OCI-LY1 (cell line): ENCODE results near the gene UBR2.
"Not testable (repeated sequence)": the region's sequence is repeated elsewhere in the genome, so short reads cannot be mapped to it uniquely, and the experiment has no call there.

Source experiments
- H2AFZ ChIP-seq: fragments of 200-600 bp; sonication (generic), shearing (Covaris generic); 2 replicates; pipeline ENCODE4 v1.6.0; 2014; ENCODE audit warnings: antibody characterized with exemption, mild to moderate bottlenecking, low read length
- H3F3A ChIP-seq: fragments of 200-600 bp; sonication (generic), shearing (Covaris generic); 2 replicates; pipeline ENCODE4 v1.6.0; 2014; ENCODE audit warnings: mild to moderate bottlenecking, antibody characterized with exemption, low read length, moderate library complexity; ENCODE audit not compliant: insufficient read depth
- H3K27ac ChIP-seq: fragments of 200-600 bp; sonication (generic); 2 replicates; pipeline ENCODE4 v1.5.1; 2014; ENCODE audit warnings: low read length, mixed run types, mild to moderate bottlenecking, low read depth; ENCODE audit not compliant: poor library complexity, severe bottlenecking
- H3K27me3 ChIP-seq: fragments of 200-600 bp; sonication (generic); 2 replicates; pipeline ENCODE4 v1.6.0; 2014; ENCODE audit warnings: antibody characterized with exemption, mild to moderate bottlenecking, low read length, moderate library complexity; ENCODE audit not compliant: insufficient read depth
- H3K36me3 ChIP-seq: fragments of 200-600 bp; sonication (generic); 2 replicates; pipeline ENCODE4 v1.6.1; 2014; ENCODE audit warnings: mild to moderate bottlenecking, antibody characterized with exemption, low read length, moderate library complexity, mixed read lengths; ENCODE audit not compliant: insufficient read depth
- H3K4me1 ChIP-seq: fragments of 200-600 bp; sonication (generic); 2 replicates; pipeline ENCODE4 v1.5.1; 2014; ENCODE audit warnings: mild to moderate bottlenecking, low read length, moderate library complexity; ENCODE audit not compliant: insufficient read depth, severe bottlenecking
- H3K4me2 ChIP-seq: fragments of 200-600 bp; sonication (generic), shearing (Covaris generic); 2 replicates; pipeline ENCODE4 v1.6.1; 2014; ENCODE audit warnings: low read length
- H3K4me3 ChIP-seq: fragments of 200-600 bp; sonication (generic); 2 replicates; pipeline ENCODE4 v1.5.1; 2014; ENCODE audit warnings: low read length, low read depth, mild to moderate bottlenecking, mixed read lengths; ENCODE audit not compliant: poor library complexity, severe bottlenecking
- H3K79me2 ChIP-seq: fragments of 200-600 bp; shearing (Covaris generic); 2 replicates; pipeline ENCODE4 v1.6.1; 2016; ENCODE audit warnings: mixed run types, low read length, mixed read lengths; ENCODE audit not compliant: insufficient read depth
- H3K9ac ChIP-seq: fragments of 200-600 bp; sonication (generic), shearing (Covaris generic); 2 replicates; pipeline ENCODE4 v1.6.1; 2014; ENCODE audit warnings: mild to moderate bottlenecking, low read length, mixed read lengths
- H3K9me2 ChIP-seq: fragments of 200-600 bp; sonication (generic), shearing (Covaris generic); 2 replicates; pipeline ENCODE4 v1.6.1; 2014; ENCODE audit warnings: low read depth, mild to moderate bottlenecking, low read length, mixed read lengths
- H3K9me3 ChIP-seq: fragments of 200-600 bp; shearing (Covaris generic); 2 replicates; pipeline ENCODE4 v1.6.1; 2014; ENCODE audit warnings: low read length, mixed read lengths
- H4K20me1 ChIP-seq: fragments of 200-600 bp; sonication (generic), shearing (Covaris generic); 2 replicates; pipeline ENCODE4 v1.6.0; 2016; ENCODE audit warnings: mild to moderate bottlenecking, low read length; ENCODE audit not compliant: insufficient read depth
- CTCF ChIP-seq: fragments of 200-600 bp; sonication (generic), shearing (Covaris generic); IDR thresholded peaks from 2 replicates; pipeline ENCODE4 v1.5.1; 2017; ENCODE audit warnings: mild to moderate bottlenecking, antibody characterized with exemption, low read length, moderate library complexity, mixed read lengths
- EZH2 ChIP-seq: fragments of 200-600 bp; sonication (generic), shearing (Covaris generic); IDR thresholded peaks from 2 replicates; pipeline ENCODE4 v1.8.0; 2017; ENCODE audit warnings: borderline replicate concordance, mixed run types, mild to moderate bottlenecking, antibody characterized with exemption, low read length, moderate library complexity, mixed read lengths

UBR2 gene

GRCh38 chr6:42664718-42665117, 100.9 kb downstream of the UBR2 start:
- Histone ChIP-seq H3K4me2 (no peak overlapping the region), H3K4me3 (no peak overlapping the region), H2AFZ (no peak overlapping the region), H3K9me2 (no peaks in the 10 kb centered on the region), H3K79me2 (no peaks in the 10 kb centered on the region), H3K9me3 (no peaks in the 10 kb centered on the region), H3K9ac (no peak overlapping the region), H3K36me3 (peaks cover 72% of the 10 kb centered on the region), H4K20me1 (no peaks in the 10 kb centered on the region), H3K4me1 (no peaks in the 10 kb centered on the region), H3F3A (no peaks in the 10 kb centered on the region), H3K27me3 (no peaks in the 10 kb centered on the region), H3K27ac (no peak overlapping the region)
- TF ChIP-seq EZH2 (no peak), CTCF (no peak)

GRCh38 chr6:42674368-42674767, 110.5 kb downstream of the UBR2 start:
- not testable (repeated sequence) for H3K27ac ChIP-seq

GRCh38 chr6:42674780-42675179, 111.0 kb downstream of the UBR2 start:
- Histone ChIP-seq H3K27me3 (no peaks in the 10 kb centered on the region), H4K20me1 (no peaks in the 10 kb centered on the region), H3K79me2 (no peaks in the 10 kb centered on the region), H2AFZ (no peak overlapping the region), H3K27ac (no peak overlapping the region), H3K9me2 (no peaks in the 10 kb centered on the region), H3K9ac (no peak overlapping the region), H3F3A (no peaks in the 10 kb centered on the region), H3K36me3 (peaks cover 87% of the 10 kb centered on the region), H3K4me3 (no peak overlapping the region), H3K4me2 (no peak overlapping the region), H3K4me1 (no peaks in the 10 kb centered on the region), H3K9me3 (no peaks in the 10 kb centered on the region)
- TF ChIP-seq EZH2 (no peak), CTCF (no peak)

More at GRCh38 chr6:42674368-42674767, 110.5 kb downstream of the UBR2 start:
- H3K9ac ChIP-seq, H3K79me2 ChIP-seq, H3F3A ChIP-seq, H3K9me3 ChIP-seq, H3K4me2 ChIP-seq, H4K20me1 ChIP-seq, H3K4me1 ChIP-seq, H3K27me3 ChIP-seq, H2AFZ ChIP-seq, H3K4me3 ChIP-seq, H3K9me2 ChIP-seq: not testable (repeated sequence)
- H3K36me3 ChIP-seq, result peaks cover 87% of the 10 kb centered on the region

GRCh38 chr6:42679358-42679757, 115.5 kb downstream of the UBR2 start:
- Histone ChIP-seq H3K9me3 (no peaks in the 10 kb centered on the region), H3K9ac (no peak overlapping the region), H3K4me2 (no peak overlapping the region), H4K20me1 (no peaks in the 10 kb centered on the region), H3K79me2 (no peaks in the 10 kb centered on the region), H3K9me2 (no peaks in the 10 kb centered on the region), H3K36me3 (peaks cover 87% of the 10 kb centered on the region), H3K4me1 (no peaks in the 10 kb centered on the region), H2AFZ (no peak overlapping the region), H3K27me3 (no peaks in the 10 kb centered on the region), H3K27ac (no peak overlapping the region), H3K4me3 (no peak overlapping the region), H3F3A (no peaks in the 10 kb centered on the region)
- TF ChIP-seq EZH2 (no peak), CTCF (no peak)
